Measurements from ENCODE around the gene IFIT3. TPM values are rescaled to one million over a fixed set of nuclear protein-coding genes. Genes with fewer than 3 reads are reported as not detected.
"Not testable (repeated sequence)": the region's sequence is repeated elsewhere in the genome, so short reads cannot be mapped to it uniquely, and the experiment has no call there.

IFIT3 gene
- total and polyA plus RNA-seq, 2 donors (not counting 1 experiment from before 2014, with no cell fraction given) = 1.5 to 4.2 TPM

GRCh38 chr10:89314676-89315075 lies 13.1 kb upstream of the IFIT3 start:
- Histone ChIP-seq H3K27ac (ENCODE audit: low read length in 2 of 2) (no peak overlapping the region), H3K4me3 (ENCODE audit: control extremely low read depth in 1 of 5, extremely low read depth in 1 of 5, insufficient read depth in 1 of 5, low read depth in 2 of 5, low read length in 4 of 5) (no peak overlapping the region), H3K9me3 (ENCODE audit: control extremely low read depth in 1 of 3, control insufficient read depth in 2 of 3, insufficient read depth in 1 of 3, low read length in 2 of 3) (no peaks in the 10 kb centered on the region), H3K79me2 (ENCODE audit: control insufficient read depth, insufficient read depth, low read length) (no peaks in the 10 kb centered on the region), H3K4me2 (replicated peaks; ENCODE audit: low read depth, low read length, poor library complexity, severe bottlenecking) (no peak overlapping the region), H2AFZ (ENCODE audit: insufficient read depth, low read depth, low read length, poor library complexity, severe bottlenecking) (no peak overlapping the region), H3K4me1 (ENCODE audit: control insufficient read depth in 2 of 2, insufficient read depth in 2 of 2, low read length in 2 of 2) (no peaks in the 10 kb centered on the region), H3K27me3 (replicated peaks in 1 of 4; ENCODE audit: control extremely low read depth in 1 of 4, control insufficient read depth in 3 of 4, insufficient read depth in 4 of 4, low read length in 3 of 4) (no peaks in the 10 kb centered on the region), H3K36me3 (replicated peaks in 1 of 2; ENCODE audit: control extremely low read depth in 1 of 2, control insufficient read depth in 1 of 2, extremely low read depth in 1 of 2, insufficient read depth in 2 of 2, low read length in 1 of 2) (no peaks in the 10 kb centered on the region), H3K9ac (ENCODE audit: low read length) (no peak overlapping the region), H4K20me1 (ENCODE audit: control insufficient read depth, insufficient read depth, low read length, poor library complexity, severe bottlenecking) (no peaks in the 10 kb centered on the region)
- TF ChIP-seq EZH2 (IDR thresholded peaks at IDR 0.05; ENCODE audit: borderline replicate concordance, insufficient read depth, low read depth, low read length, poor library complexity, severe bottlenecking) = no peak
- no peak for TF ChIP-seq CTCF (IDR thresholded peaks at IDR 0.05)
- CTCF ChIA-PET = no interaction called here
- no peak for ATAC-seq (ENCODE audit: low read depth)
- DNase-seq = no peak
- intact Hi-C loops (cut with micrococcal nuclease) = no loop called here
- Mint-ChIP-seq H3K4me1 (peaks cover 5% of the 10 kb centered on the region), H3K27me3 (no peaks in the 10 kb centered on the region), H3K27ac (no peak overlapping the region), H3K9me3 (ENCODE audit: insufficient read depth) (peaks cover 2% of the 10 kb centered on the region), H3K4me3 (no peak overlapping the region)
- POLR2A ChIA-PET = no interaction called here

- H3K27ac Mint-ChIP-seq; H3K9ac ChIP-seq (ENCODE audit: low read length); H3K4me1 ChIP-seq (ENCODE audit: control insufficient read depth in 2 of 2, insufficient read depth in 2 of 2, low read length in 2 of 2); H3K4me3 ChIP-seq (ENCODE audit: control extremely low read depth in 1 of 5, extremely low read depth in 1 of 5, insufficient read depth in 1 of 5, low read depth in 2 of 5, low read length in 4 of 5); H3K27me3 Mint-ChIP-seq; H3K27ac ChIP-seq (ENCODE audit: low read length in 2 of 2); CTCF ChIA-PET; POLR2A ChIA-PET; H3K4me2 ChIP-seq (replicated peaks; ENCODE audit: low read depth, low read length, poor library complexity, severe bottlenecking); H3K9me3 Mint-ChIP-seq (ENCODE audit: insufficient read depth); H2AFZ ChIP-seq (ENCODE audit: insufficient read depth, low read depth, low read length, poor library complexity, severe bottlenecking); H3K4me3 Mint-ChIP-seq; H3K27me3 ChIP-seq (replicated peaks in 1 of 4; ENCODE audit: control extremely low read depth in 1 of 4, control insufficient read depth in 3 of 4, insufficient read depth in 4 of 4, low read length in 3 of 4); H3K9me3 ChIP-seq (ENCODE audit: control extremely low read depth in 1 of 3, control insufficient read depth in 2 of 3, insufficient read depth in 1 of 3, low read length in 2 of 3); DNase-seq; H3K79me2 ChIP-seq (ENCODE audit: control insufficient read depth, insufficient read depth, low read length); H3K4me1 Mint-ChIP-seq; H3K36me3 ChIP-seq (replicated peaks in 1 of 2; ENCODE audit: control extremely low read depth in 1 of 2, control insufficient read depth in 1 of 2, extremely low read depth in 1 of 2, insufficient read depth in 2 of 2, low read length in 1 of 2); intact Hi-C loops (cut with micrococcal nuclease); H4K20me1 ChIP-seq (ENCODE audit: control insufficient read depth, insufficient read depth, low read length, poor library complexity, severe bottlenecking); ATAC-seq (ENCODE audit: low read depth): not testable (repeated sequence)
- 100% methylated on average over 1 of the region's 4 CpGs for WGBS (ENCODE audit: insufficient coverage)
Observed at GRCh38 chr10:89318047-89318446, 9.8 kb upstream of the IFIT3 start.

GRCh38 chr10:89325081-89325480 lies 2.7 kb upstream of the IFIT3 start:
- ATAC-seq (ENCODE audit: low read depth); POLR2A ChIA-PET; H3K9me3 Mint-ChIP-seq (ENCODE audit: insufficient read depth); H3K4me3 ChIP-seq (ENCODE audit: control extremely low read depth in 1 of 5, extremely low read depth in 1 of 5, insufficient read depth in 1 of 5, low read depth in 2 of 5, low read length in 4 of 5); H3K36me3 ChIP-seq (replicated peaks in 1 of 2; ENCODE audit: control extremely low read depth in 1 of 2, control insufficient read depth in 1 of 2, extremely low read depth in 1 of 2, insufficient read depth in 2 of 2, low read length in 1 of 2); H3K9me3 ChIP-seq (ENCODE audit: control extremely low read depth in 1 of 3, control insufficient read depth in 2 of 3, insufficient read depth in 1 of 3, low read length in 2 of 3); H3K4me3 Mint-ChIP-seq; H3K27me3 ChIP-seq (replicated peaks in 1 of 4; ENCODE audit: control extremely low read depth in 1 of 4, control insufficient read depth in 3 of 4, insufficient read depth in 4 of 4, low read length in 3 of 4); H3K9ac ChIP-seq (ENCODE audit: low read length); CTCF ChIA-PET; intact Hi-C loops (cut with micrococcal nuclease); H3K27ac ChIP-seq (ENCODE audit: low read length in 2 of 2); H2AFZ ChIP-seq (ENCODE audit: insufficient read depth, low read depth, low read length, poor library complexity, severe bottlenecking); H3K4me2 ChIP-seq (replicated peaks; ENCODE audit: low read depth, low read length, poor library complexity, severe bottlenecking); H3K27ac Mint-ChIP-seq; H3K27me3 Mint-ChIP-seq; DNase-seq; H4K20me1 ChIP-seq (ENCODE audit: control insufficient read depth, insufficient read depth, low read length, poor library complexity, severe bottlenecking): not testable (repeated sequence)
- H3K79me2 ChIP-seq (ENCODE audit: control insufficient read depth, insufficient read depth, low read length) = peaks cover 12% of the 10 kb centered on the region
- H3K4me1 Mint-ChIP-seq = peaks cover 27% of the 10 kb centered on the region
- peaks cover 21 to 24% of the 10 kb centered on the region in 2 donors for H3K4me1 ChIP-seq (ENCODE audit: control insufficient read depth in 2 of 2, insufficient read depth in 2 of 2, low read length in 2 of 2)
